GM12874 (cell line): ENCODE results near the gene GNG5.

ENCODE experiments used
- TF ChIP-seq, protein P1 (sequence below): IDR thresholded peaks from 2 replicates; pipeline ENCODE4 v1.5.1; 2011; ENCODE audit warnings: low read depth, mild to moderate bottlenecking, control low read depth, low read length, moderate library complexity; ENCODE audit not compliant: insufficient read depth

Gene GNG5

GRCh38 chr1:84488107-84488506 is 18.3 kb downstream of the GNG5 start:
- TF ChIP-seq, protein P1, sequence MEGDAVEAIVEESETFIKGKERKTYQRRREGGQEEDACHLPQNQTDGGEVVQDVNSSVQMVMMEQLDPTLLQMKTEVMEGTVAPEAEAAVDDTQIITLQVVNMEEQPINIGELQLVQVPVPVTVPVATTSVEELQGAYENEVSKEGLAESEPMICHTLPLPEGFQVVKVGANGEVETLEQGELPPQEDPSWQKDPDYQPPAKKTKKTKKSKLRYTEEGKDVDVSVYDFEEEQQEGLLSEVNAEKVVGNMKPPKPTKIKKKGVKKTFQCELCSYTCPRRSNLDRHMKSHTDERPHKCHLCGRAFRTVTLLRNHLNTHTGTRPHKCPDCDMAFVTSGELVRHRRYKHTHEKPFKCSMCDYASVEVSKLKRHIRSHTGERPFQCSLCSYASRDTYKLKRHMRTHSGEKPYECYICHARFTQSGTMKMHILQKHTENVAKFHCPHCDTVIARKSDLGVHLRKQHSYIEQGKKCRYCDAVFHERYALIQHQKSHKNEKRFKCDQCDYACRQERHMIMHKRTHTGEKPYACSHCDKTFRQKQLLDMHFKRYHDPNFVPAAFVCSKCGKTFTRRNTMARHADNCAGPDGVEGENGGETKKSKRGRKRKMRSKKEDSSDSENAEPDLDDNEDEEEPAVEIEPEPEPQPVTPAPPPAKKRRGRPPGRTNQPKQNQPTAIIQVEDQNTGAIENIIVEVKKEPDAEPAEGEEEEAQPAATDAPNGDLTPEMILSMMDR = no peak

GRCh38 chr1:84481317-84481716 is 25.1 kb downstream of the GNG5 start:
- TF ChIP-seq, protein P1 = no peak

DNA sequence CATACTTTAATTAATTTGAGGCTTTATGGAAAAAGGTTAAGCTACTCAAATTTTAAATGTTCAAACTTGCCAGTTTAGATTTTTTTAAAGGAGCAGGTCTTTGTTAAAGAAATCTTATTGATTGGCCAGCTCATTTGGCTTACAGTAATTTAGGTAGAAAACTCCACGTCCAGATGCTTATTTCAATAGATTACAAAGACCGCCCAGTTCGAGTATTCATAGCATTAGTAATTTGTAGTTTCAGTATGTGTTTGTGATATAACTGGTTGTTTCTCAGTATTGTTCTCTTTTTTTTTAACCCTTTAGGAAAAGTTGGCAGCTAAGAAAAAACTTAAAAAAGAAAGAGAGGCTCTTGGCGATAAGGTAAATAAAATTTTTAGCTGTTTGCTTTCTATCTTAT is 25.7 kb downstream of the GNG5 start:
- TF ChIP-seq, protein P1 = no peak

- TF ChIP-seq, protein P1 = no peak
Observed at GRCh38 chr1:84479998-84480397, 26.4 kb downstream of the GNG5 start.

DNA sequence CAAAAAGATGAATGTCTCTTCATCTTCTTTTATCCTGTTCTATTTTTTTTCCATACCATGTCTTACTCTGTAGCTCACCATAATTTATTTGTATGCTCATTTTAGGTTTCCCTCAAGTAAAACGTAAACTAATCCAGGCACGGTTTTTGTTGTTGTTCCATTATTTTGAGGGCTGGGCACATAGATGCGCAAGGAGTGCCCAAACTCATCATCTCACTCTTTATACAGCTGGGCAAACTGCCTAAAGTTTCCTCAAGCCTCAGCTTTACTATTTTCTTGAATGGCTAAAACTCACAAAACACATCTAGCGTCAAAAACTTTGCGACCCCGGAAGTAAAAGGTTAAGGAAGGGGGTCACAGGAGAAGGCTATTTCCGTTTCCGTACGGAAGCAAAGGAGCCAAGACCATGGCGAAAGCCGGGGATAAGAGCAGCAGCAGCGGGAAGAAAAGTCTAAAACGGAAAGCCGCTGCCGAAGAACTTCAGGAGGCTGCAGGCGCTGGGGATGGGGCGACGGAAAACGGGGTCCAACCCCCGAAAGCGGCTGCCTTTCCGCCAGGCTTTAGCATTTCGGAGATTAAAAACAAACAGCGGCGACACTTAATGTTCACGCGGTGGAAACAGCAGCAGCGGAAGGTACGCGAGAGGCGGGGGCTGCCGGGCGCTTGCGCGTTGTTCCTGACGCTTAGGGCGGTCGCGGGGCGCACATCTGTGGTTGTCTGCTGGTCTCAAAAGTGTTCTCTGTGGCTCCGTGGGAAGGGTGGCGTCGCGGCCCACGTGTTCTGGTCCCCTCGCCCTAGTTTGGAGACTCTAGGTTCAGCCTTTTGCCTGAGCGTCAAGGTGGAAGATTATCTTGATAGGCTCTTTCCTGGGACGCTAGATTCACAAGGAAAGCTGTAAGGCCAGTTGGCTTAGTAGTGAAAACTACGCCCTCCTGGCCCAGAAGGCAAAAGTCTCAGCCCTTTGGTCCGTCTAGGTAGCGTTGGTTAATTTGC is 27.2 kb downstream of the GNG5 start, which contains the start of gene RPF1:
Gene RPF1 (plus strand): TSS at position 391 of the 993 bp plus-strand sequence. CDS start 16 bp downstream, at position 407.
- TF ChIP-seq, protein P1 = no peak

DNA sequence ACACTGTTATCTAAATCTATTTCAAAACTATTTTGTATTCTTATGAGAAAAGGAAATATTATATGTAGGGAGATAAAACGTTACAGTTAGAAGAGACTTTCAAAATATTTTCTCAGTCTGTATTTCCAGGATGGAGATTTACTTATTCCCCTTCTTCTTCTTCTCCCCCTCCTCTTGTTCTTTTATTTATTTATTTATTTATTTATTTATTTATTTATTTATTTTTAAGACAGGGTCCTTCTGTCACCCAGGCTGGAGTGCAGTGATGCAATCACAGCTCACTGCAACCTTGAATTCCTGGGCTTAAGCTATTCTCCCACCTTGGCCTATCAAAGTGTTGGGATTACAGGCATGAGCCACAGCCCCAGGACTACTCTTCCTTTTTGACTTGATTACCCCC is 30.2 kb downstream of the GNG5 start:
- TF ChIP-seq, protein P1 = no peak

DNA sequence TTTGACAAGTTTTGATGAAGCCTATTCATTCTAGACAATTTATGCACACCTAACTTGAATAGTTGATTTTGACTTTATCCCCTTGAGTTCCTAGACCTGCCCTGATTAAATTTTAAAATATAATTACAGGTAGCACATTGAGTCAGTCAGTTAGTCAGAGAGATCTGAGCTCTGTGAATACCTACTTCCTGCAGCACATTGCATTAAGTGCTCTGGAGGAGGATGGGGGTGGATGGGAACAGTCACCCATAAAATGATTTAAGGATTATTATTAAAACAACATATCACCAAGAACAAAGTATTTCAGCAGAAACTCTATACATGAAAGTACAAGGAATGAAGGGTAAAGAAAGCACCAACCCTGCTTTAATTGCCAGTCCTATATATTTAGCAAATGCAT is 39.1 kb downstream of the GNG5 start:
- TF ChIP-seq, protein P1 = no peak
